ENCODE data around the gene LCE1D.

GRCh38 chr1:152758636-152759035 is 37.9 kb upstream of the LCE1D start:
- no peak for TF ChIP-seq CTCF (IDR thresholded peaks at IDR 0.05; ENCODE audit: low read depth, low read length)
- TF ChIP-seq POLR2A (IDR thresholded peaks at IDR 0.05; ENCODE audit: extremely low read depth, insufficient read length), result no peak
